HuH-7 (cell line): ENCODE measurements around the gene EVA1A.

Experiments
- DNase-seq: peaks from one replicate; pipeline ENCODE4 v3.0.0; 2011; ENCODE audit warnings: low spot score

Gene EVA1A

DNA sequence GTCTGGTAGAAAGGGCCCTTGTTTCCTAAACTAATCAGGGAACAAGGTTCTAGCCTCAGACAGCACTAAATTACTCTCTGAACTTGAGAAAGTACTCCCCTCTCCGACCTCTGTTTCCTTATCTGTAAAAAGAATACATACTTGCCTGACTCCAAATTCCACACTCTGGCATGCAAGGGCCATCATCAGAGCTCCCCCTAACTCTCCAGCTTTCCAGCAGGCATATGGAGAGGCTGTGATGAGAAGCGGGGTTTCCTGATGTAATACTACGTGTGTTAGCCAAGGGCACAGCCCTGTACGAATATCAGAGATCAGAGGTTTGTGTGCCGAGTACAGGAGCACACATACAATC is 1.8 kb upstream of the EVA1A start:
- DNase-seq: no peak

DNA sequence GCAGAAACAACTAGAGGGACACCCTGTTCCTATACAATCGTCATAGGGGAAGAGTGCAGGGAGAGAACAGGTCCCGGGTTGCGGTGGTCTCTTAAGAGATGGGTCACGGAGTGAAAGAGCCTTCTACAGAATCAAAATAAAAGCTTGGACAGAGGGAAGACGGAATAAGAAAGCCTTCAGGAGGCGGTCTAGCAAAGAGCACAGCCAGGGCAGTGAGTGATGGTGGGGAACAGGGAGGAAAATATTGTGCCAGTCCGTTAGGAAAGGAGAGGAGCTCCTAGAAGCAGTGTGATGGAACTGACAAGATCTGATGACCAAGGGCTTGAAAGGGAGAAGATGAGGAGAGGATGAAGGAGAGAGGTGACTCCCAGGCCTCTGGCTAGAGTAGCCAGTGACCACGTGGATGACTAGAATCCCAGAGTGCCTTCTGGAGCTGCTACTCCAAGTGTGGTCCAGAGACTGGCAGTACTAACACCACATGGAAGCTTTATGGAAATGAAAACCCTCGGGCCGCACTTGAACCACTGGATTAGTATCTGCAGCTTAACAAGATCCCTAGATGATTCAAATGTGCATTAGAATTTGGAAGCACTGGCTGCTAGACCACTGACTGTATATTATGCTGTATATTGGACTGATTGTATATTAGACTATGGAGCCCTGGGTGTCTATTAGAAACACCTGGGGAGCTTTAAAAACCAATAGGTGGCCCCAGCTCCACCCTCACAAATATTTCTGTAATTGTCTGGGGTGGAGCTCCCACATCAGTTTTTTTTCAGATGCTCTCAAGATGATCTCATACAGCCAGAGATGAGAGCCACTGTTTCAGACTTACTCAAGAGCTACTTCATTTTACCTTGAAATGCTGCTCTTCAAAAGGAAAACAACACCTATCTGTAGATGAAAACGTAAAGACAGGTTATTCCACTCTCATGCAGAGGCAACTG is 1.1 kb upstream of the EVA1A start:
- no peak for DNase-seq

DNA sequence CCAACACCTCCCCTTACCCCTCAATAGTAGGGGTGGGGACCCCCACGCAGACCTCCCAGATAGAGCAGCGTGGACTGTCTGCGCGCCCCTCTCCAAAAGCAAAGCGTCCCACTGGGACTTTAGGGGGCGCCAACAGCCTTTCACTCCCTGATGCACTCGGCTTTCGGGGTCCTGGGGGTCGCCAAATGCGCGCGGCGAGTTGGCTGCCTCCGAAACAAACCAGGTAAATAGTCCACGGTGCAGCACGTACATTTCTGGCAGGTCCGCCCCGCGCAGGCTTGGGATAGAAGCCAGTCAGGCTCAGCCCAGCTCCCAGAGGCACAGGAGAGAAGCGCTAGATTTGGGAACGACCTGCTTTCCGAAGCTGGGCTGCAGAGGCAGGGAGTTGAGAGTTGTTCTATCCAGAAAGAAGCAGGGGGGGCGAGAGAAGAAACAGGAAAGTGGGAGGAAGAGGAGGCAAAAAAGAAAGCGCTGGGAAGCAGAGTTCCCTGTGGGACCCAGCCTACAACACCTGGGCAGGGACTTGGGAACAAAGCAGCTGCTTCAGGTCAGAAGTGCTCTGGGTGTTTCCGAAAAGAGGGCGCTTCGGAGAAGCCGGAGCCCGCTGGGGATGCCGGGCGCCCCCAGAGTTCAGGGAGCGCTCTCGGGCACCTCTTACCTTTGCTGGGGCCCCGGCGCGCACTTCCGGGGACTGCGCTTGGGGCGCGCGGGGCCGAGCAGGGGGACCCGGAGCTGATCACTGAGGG is 544 bp downstream of the EVA1A start:
- peak; percentile 30 for DNase-seq

DNA sequence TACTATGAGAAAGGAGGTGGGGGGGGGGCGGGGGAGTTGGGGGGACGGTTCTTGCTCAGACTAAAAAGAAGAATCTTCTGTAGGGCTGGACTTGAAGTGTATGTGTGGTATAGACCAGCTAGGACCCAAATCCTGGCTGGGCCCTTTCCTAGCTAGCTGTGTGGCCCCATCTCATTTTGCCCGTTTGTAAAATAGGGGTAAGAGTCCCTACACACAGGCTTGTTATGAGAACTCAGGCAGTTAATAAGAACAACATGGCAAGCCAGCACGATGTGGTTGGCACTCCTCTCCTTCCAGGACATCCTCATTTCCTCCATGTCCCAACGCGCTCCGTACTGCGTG is 1.1 kb downstream of the EVA1A start:
- DNase-seq: no peak

DNA sequence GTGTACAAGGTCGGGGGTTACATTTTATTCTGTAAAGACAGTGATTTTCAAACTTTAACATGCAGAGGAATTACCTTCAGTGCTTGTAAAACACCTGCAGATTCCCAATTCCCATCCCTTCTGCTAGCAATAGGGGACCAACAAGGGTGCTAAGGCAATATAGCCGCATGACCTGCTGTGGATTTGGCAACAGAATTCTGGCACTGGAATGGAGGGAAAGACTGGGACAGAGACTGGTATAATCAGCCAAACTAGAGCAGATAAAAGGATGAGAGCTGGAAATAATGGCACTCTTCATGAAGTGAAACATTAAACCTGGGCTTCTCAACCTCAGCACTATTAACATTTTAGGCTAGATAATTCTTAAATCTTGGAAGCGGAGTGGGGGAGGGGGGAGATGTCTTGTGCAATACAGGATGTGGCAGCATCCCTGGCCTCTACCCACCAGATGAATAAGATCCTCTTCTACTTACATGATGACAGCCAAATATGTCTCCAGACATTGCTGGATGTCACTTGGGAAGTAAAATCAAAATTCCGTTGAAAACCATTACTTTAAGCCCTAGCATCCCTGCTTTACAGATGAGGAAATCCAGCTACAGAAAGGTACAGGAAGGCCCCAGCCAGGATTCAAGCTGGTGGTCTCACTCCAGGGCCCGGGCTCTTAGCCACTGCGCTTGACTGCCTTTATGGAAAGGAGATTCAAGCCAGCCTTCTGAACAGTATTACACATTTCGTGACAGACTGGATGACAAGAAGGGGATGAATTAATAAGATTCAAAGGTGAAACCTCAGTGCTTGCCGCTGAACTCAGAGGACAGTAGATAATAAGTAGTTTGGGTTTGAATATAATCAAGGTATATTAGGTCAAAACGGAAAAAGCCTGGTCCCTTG is 1.7 kb downstream of the EVA1A start:
- no peak for DNase-seq

DNA sequence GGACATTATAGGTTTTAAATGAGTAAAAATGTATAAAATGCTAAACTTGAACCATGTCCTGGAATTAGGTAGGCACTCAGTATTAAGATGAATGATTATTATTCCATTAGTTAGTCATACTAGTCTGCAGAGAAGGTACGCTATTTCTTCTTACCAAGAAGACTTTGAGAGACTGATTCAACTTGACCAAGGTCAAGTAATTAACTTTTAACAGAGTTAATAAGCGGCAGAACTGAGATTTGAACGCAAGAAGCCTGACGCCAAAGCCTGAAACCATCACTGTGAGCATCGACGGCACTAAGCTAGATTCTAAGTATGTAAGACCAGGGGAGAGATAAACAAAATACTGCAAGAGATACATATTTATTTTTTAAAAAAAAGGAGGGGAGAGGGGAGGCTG is 2.6 kb downstream of the EVA1A start:
- DNase-seq: no peak

DNA sequence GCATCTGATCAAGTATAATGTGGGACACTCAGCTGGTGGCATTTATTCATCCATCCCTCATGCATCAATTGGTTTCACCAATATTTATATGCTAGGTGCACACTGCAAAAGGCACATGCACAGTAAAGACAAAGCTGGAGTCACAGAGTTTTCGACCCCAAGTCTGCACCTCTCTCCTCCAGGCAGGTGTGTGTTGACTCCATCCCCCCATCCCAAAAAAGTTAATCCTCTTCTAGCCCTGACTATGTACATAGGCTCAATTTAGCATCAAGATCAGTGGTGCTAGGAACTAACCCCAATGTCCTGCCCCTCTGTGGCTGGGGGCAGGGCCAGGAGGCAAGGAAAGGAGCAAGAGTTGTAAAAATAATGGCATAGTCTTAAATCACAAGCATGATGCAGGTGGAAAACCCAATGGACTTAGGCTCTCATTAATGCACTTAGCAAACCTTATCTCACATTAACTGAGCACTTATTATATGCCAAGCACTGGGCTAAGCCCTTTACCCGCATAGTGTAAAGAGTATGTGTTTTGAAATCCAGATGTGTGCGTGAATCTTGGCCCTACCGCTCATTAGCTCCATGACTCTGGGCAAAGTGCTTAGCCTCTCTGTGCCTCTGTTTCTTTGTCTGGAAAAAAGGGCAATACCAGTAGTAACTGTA is 3.1 kb downstream of the EVA1A start:
- no peak for DNase-seq

DNA sequence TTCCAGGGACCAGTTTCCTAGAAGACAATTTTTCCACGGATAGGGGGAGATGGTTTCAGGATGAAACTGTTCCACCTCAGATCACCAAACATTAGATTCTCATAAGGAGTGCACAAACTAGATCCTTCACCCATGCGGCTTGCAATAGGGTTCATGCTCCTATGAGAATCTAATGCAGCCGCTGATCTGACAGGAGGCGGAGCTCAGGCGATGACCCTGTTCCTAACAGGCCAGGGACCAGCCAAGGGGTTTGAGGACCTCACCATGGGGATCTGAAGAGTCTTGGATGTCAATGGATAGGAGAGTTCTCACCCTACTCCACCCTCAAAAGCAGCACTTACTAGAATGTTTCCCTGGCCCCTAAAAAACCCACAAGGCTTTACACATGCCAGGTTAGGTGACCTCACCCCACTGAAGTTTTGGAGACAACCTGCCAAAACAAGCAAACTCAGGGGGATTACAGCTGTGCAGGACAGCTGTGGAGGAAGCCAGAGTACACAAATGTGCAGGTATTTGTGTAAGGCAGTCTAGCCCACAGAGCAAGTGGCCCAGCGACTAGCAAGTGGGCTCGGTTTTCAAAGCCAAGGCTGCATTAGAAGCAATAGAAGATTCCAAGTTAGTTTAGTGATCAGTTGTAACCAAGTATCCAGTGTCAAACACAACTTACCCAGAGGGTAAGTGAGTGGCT is 3.9 kb downstream of the EVA1A start:
- DNase-seq: no peak

DNA sequence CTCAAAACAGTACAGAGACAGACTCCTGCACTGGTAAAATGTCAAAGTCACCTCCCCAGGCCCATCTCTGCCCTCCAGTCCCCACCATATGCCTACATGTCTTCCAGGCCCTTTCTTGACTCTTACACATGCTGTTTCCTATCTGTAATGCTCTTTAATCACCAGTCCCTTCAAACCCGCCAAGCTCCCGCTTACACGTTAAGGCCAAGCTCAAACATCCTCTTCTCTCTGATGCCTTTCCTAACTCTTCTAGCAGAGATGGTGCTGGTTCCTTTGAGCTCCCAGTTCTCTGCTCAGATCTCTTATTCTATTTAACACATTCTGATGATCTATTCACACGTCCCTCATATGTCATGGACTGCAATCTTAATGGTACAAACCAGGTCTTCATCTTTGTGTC is 5.0 kb downstream of the EVA1A start:
- DNase-seq: no peak

DNA sequence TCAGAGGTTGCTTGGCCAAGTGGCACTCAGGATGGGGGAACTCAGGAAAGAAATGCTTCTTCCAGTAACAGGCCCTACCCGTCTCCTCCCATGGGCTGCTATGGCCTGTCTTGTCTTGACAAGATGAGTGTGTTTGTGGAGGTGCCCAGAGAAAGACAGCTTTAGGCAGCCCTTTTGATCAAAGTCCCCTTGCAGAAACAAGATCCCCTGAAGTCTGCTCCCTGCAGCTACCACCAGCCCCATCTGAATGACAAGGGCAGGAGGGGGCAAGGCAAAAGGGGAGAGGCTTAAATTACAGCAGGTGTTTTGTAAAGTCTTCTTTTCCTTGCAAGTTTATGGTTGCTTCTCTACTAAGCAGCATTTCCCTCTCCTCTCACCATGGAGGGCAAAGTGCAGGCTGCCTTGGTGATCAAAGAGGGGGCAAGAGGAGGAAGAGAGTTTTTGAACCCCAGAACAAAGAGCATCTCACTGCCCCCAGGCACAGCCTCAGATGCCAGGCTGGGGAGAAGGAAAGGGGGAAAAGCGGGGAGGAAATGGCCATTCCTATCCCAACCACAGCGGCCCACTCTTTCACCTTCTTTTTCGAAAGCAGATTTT is 6.7 kb downstream of the EVA1A start:
- no peak for DNase-seq

DNA sequence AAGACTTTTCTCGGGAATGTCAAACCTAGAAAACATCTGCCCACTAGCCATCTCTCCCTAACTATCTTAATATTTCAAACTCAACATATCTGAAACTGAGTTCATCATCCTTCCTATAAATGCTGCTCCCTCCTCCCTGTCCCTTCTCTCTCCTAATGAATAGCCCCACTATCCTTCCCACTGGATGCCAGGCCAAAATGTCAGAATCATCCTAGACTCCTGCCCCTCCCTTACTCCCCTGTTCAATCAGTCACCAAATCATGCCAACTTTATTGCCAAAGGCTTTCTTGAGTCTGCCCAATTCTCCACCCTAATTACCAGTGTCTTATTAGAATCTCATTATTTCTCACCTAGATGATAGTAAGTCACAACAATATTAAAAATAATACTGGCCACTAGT is 8.5 kb downstream of the EVA1A start:
- DNase-seq: no peak

DNA sequence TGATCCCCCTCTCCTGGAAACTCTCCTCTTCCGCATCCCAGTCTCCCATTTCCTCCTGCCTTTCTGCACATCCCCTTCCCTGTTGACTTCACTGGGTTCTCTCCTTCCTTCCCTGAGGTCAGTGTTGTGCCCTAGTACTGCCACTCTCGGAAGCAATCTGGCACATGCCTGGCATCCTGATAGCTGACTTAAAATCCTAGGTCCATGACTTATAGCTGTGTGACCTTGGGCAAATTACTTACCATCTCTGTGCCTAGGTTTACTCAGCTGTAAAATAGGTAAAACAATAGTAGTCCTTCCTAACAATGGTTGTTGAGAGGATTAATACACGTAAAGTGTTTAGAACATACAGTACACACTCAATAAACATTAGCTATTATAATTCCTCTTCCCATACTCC is 9.3 kb downstream of the EVA1A start:
- no peak for DNase-seq

DNA sequence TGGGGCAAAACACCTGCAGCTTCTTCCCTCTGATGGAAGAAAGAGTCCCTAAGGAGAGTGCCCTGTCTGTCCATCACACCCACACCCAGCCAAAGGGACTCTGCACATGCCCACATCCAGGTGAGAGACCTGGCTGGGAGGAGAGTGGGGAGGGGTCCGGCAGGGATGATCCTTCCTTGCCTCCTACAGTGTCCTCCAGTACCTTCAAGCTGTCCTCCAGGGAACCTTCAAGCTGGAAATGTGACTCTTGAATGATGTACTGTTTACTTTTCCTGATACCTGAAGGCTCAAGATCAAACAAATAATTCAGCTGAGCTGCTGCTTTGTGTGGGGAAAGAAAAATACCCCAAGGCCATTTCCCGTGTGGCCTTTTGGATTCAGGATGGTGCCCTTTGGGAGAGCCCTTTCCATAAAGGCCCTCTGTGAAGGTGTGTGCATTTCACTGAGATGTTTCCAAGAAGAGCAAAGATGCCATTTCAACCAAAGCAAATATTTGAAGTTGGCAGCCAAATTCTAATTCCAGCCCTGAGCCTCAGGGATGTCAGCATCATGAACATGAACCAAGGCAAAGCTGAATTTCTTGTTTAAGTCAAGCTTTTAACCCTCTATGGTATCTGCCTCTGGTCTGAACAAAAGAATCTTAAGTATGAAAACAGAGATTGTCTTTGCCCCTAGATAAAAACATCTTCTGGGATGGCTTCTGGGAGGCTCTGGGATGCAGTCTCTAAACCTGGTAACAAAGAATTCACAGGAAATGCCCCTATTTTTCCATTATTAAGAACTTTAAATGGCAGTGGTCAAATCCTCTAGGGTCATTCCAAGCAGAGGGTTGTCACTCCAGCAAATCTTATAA is 11.1 kb downstream of the EVA1A start:
- no peak for DNase-seq

DNA sequence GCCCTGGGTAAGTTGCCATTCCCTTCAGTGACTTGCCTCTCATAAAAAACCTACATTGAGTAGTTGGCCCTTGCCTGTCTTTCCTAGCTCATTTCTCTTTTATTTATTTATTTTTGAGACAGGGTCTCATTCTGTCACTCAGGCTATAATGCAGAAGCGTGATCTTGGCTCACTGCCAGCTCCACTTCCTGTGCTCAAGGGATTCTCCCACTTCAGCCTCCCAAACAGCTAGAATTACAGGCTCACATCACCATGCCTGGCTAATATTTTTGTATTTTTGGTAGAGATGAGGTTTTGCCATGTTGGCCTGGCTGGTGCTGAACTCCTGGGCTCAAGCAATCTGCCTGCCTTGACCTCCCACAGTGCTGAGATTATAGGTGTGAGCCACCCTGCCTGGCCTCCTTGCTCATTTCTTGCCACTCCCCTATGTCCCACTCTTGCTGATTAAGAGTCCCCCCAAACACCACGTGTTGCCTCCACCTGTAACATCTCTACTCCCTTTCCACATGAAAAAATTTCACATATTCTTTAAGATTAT is 12.6 kb downstream of the EVA1A start:
- no peak for DNase-seq

DNA sequence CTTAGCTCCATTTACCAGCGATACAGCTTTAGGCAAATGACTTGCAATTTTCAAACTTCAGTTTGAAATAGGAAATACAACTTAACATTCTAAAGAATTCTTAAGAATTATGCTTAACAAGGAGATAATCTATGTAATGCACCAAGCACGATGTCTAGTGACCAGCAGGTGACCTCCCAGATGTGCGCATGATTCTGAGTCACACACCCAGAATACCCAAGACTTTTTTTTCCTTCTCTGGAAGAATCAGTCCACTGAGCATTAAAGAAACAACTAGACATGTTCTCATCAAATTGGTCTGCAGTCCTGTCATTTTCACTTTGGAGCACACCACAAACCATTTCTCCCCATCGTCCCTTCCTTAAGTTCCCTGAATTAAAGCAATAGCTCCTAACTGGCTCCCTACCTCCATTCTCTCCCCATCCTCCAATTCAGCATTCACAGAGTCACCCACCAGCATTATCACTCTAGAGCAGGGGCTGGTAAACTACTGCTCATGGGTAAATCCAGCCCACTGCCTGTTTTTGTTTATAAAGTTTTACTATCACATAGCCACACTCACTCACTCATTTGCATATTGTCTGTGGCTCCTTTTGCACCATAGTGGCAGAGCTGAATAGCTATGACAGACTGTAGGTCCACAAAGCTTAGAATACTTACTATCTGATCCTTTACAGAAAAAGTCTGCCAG is 13.2 kb downstream of the EVA1A start:
- no peak for DNase-seq

DNA sequence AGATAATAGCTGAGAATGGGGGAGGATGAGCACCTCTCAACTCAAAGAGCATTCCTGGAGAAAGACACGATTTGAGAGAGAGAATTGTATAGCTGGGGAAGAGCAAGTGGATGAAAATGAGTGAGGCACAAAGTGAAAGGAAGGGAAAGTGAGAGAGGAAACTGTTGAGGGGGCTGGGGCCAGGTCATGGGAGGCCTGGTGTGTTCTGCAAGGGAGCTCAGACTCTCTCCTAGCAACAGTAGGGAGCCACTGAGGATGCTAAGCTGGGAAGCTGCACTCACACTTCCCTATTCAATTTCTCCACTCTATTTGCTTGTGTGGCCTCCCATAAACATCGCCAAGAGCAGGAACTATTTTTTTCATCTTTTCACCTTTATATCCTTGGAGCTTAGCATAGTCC is 14.8 kb downstream of the EVA1A start:
- DNase-seq: no peak

DNA sequence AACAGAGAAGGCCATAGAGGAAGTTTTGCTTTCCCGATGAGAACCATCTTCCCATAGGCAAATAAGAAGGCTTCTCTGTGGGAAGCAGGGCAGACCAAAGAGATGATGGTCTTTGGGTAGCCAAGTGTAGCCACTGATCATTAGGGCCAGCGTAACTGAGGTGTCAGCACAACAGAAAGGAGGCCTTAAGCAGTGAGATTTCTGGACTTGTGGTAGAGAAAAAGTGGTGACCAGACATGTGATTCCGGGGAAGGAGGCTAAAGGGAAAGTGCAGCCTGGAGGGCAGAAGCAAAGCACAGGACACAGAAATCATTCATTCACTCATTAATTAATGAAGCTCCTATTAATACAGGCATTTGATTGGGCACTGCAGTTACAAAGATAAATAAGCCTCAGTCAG is 15.4 kb downstream of the EVA1A start:
- no peak for DNase-seq

DNA sequence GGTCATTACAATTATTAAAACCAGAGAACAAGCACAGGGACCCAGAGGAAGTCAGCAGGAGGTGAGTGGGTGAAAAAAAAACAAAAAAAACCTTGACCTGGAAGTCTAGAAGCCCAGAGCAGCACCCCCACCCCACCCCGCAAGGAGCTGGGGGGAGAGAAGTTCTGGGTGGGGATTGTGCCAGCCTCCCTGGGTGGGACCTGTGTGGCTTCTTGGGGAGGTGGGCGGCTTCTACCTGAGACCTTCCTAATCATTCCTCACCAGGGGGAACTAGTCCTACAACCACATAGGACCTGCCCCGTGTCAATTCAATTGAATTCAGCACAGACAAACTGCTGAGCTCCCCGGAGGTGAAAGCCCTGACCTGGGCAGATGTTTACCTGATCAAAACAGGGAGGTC is 17.3 kb downstream of the EVA1A start:
- no peak for DNase-seq

DNA sequence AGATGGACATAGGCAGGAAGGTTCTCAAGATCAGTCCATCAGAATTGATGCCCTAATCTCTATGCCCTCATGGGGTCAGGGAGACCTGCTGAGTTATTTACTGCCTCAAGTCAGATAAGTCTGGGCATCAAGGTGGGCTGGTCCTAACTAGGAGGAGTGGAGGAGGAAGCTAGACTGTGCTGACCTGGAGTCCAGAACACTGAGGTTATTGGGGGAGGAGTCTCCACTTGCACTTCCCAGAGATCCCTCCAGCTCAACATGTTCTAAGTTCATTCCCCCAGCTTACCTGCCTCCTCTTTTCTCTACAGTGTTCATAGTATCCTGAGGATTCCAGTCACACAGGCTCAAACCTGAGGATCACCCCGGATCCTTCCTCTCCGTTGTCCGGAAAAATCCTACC is 19.3 kb downstream of the EVA1A start:
- no peak for DNase-seq
